Trophoblast cell (in vitro differentiated cells and primary cell): ENCODE data around the gene XXYLT1.

Source experiments
- DNase-seq, 2 donors: peaks; one replicate each; pipeline ENCODE4 v3.0.0-alpha.2; 2016
- H2AFZ ChIP-seq: 2 replicates; pipeline ENCODE4 v1.6.1; 2013; ENCODE audit warnings: low read length, moderate library complexity, mild to moderate bottlenecking; ENCODE audit not compliant: insufficient read depth, poor library complexity
- H2AK5ac ChIP-seq: 2 replicates; pipeline ENCODE4 v1.6.1; 2013; ENCODE audit warnings: mild to moderate bottlenecking, low read length
- H2BK120ac ChIP-seq: 2 replicates; pipeline ENCODE4 v1.6.1; 2013; ENCODE audit warnings: low read length, mild to moderate bottlenecking, moderate library complexity; ENCODE audit not compliant: insufficient read depth, poor library complexity
- H2BK12ac ChIP-seq: 2 replicates; pipeline ENCODE4 v1.6.1; 2013; ENCODE audit warnings: mild to moderate bottlenecking, low read length, moderate library complexity
- H2BK5ac ChIP-seq: 2 replicates; pipeline ENCODE4 v1.6.1; 2013; ENCODE audit warnings: low read length, low read depth, moderate library complexity, mild to moderate bottlenecking; ENCODE audit not compliant: poor library complexity
- H3K14ac ChIP-seq: 2 replicates; pipeline ENCODE4 v1.6.1; 2013; ENCODE audit warnings: mild to moderate bottlenecking, low read length
- H3K18ac ChIP-seq: 2 replicates; pipeline ENCODE4 v1.6.1; 2013; ENCODE audit warnings: mild to moderate bottlenecking, low read length
- H3K23ac ChIP-seq: 2 replicates; pipeline ENCODE4 v1.6.1; 2013; ENCODE audit warnings: low read length
- H3K27ac ChIP-seq: 2 replicates; pipeline ENCODE4 v1.5.1; 2013; ENCODE audit warnings: low read depth, mild to moderate bottlenecking, inconsistent platforms, low read length, moderate library complexity
- H3K27me3 ChIP-seq: 2 replicates; pipeline ENCODE4 v1.6.1; 2013; ENCODE audit warnings: inconsistent platforms, mild to moderate bottlenecking, low read length, moderate library complexity; ENCODE audit not compliant: insufficient read depth
- H3K36me3 ChIP-seq, 2 experiments: 1 replicate in 1 of 2; 2 replicates in 1 of 2; pipeline ENCODE4 v1.6.1; 2013; ENCODE audit warnings: low read length in 2 of 2, mild to moderate bottlenecking in 2 of 2, moderate library complexity in 1 of 2; ENCODE audit not compliant: insufficient read depth in 2 of 2, control insufficient read depth in 1 of 2
- H3K4ac ChIP-seq: 2 replicates; pipeline ENCODE4 v1.6.1; 2013; ENCODE audit warnings: low read depth, mild to moderate bottlenecking, low read length, moderate library complexity
- H3K4me1 ChIP-seq, 2 experiments: 1 replicate in 1 of 2; 2 replicates in 1 of 2; pipeline ENCODE4 v1.6.1; 2013; ENCODE audit warnings: low read length in 2 of 2, mild to moderate bottlenecking in 2 of 2, moderate library complexity in 1 of 2; ENCODE audit not compliant: insufficient read depth in 2 of 2, control insufficient read depth in 1 of 2
- H3K4me2 ChIP-seq: 2 replicates; pipeline ENCODE4 v1.6.1; 2013; ENCODE audit warnings: inconsistent platforms, mild to moderate bottlenecking, low read length, moderate library complexity
- H3K4me3 ChIP-seq: 2 replicates; pipeline ENCODE4 v1.5.1; 2013; ENCODE audit warnings: mild to moderate bottlenecking, low read depth, low read length, inconsistent platforms
- H3K79me1 ChIP-seq: one replicate; pipeline ENCODE4 v1.6.1; 2013; ENCODE audit warnings: low read length
- H3K79me2 ChIP-seq: 2 replicates; pipeline ENCODE4 v1.6.1; 2013; ENCODE audit warnings: low read length, mild to moderate bottlenecking; ENCODE audit not compliant: control insufficient read depth, insufficient read depth, poor library complexity
- H3K9ac ChIP-seq: 2 replicates; pipeline ENCODE4 v1.6.1; 2013; ENCODE audit warnings: mild to moderate bottlenecking, low read length
- H3K9me3 ChIP-seq: 2 replicates; pipeline ENCODE4 v1.6.1; 2013; ENCODE audit warnings: low read depth, mild to moderate bottlenecking, control low read depth, inconsistent platforms, low read length; ENCODE audit not compliant: insufficient read depth
- H4K12ac ChIP-seq: 2 replicates; pipeline ENCODE4 v1.6.1; 2013; ENCODE audit warnings: low read depth, mild to moderate bottlenecking, low read length, moderate library complexity
- H4K8ac ChIP-seq: 2 replicates; pipeline ENCODE4 v1.6.1; 2013; ENCODE audit warnings: low read depth, mild to moderate bottlenecking, low read length, moderate library complexity
- H4K91ac ChIP-seq: one replicate; pipeline ENCODE4 v1.6.1; 2013; ENCODE audit warnings: low read depth, mild to moderate bottlenecking, low read length, moderate library complexity
- WGBS: extraction: QIAGEN DNeasy Blood & Tissue Kit; methylation state at CpG from one replicate; pipeline ENCODE4 v1.1.7; 2013; ENCODE audit warnings: missing lambda C conversion rate; ENCODE audit not compliant: insufficient read length, insufficient coverage; ENCODE audit errors: extremely low coverage; 5-methylcytosine and 5-hydroxymethylcytosine counted together

XXYLT1 gene

DNA sequence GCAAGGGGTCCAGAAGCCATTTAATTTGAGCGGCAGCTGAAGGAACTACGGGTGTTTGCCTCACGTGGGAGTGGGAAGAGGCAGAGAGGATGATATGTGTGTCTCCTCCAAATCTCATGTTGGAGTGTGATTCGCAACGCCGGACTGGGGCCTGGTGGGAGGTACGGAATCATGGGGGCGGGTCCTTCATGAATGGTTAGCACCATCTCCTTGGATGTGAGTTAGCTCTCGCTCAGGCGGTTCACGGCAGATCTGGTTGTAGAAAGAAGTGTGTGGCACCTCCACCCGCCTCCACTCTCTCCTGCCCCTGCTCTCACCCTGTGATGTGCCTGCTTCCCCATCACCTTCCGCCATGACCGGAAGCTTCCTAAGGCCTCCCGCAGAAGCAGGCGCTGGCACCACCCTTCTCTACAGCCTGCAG, 25.4 kb downstream of the XXYLT1 start:
- Histone ChIP-seq H3K9me3 (peaks cover 4% of the 10 kb centered on the region), H4K91ac (no peak overlapping the region), H3K18ac (no peak overlapping the region), H3K9ac (no peak overlapping the region), H3K14ac (no peak overlapping the region), H3K4me3 (no peak overlapping the region), H4K8ac (no peak overlapping the region), H3K27me3 (no peaks in the 10 kb centered on the region), H3K4me2 (no peak overlapping the region), H3K4me1 (no peaks in the 10 kb centered on the region), H2BK12ac (no peak overlapping the region), H2BK120ac (no peak overlapping the region), H3K79me1 (no peaks in the 10 kb centered on the region), H4K12ac (no peak overlapping the region), H3K23ac (no peak overlapping the region), H3K4ac (no peak overlapping the region), H2BK5ac (no peak overlapping the region), H2AFZ (no peak overlapping the region), H3K27ac (no peak overlapping the region), H3K79me2 (no peaks in the 10 kb centered on the region), H3K36me3 (no peaks in the 10 kb centered on the region), H2AK5ac (no peak overlapping the region)
- no peak for DNase-seq
- WGBS = no CpG with 5 or more reads among the region's 16 CpGs

DNA sequence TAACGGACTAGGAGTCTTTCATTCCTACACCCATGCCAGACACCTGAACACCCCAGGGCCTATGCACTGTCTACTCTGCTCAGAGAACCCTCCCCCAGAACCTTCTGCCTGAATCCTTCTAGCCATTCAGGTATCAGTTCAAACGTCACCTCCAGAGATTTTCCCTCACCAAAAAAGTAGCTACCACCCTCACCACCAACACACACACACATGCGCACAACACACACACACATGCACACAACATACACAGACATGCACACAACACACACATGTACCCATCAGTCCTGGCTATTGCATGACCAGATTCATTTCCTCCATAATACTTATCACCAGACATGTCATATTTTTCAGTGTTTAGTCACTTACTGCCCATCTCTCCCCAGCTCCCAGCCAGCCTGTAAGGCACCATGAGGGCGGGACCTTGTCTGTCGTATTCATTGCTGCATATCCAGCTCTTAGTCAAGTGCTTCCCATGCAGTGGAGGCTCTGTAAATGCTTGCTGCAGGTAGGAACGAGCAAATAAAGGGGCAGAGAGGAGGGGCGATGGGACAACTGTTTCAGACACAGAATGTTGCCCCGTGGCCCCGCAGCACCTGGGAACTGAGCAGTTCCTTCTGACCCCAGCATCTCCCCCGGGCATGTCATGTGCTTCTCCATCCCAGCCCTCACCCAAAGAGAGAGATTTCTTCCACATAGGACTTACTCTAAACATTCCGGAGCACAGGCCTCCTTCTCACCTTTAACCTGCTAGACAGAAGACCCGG, 29.2 kb downstream of the XXYLT1 start:
- Histone ChIP-seq H4K8ac (no peak overlapping the region), H3K23ac (no peak overlapping the region), H3K36me3 (no peaks in the 10 kb centered on the region), H2AK5ac (no peak overlapping the region), H4K12ac (no peak overlapping the region), H3K14ac (no peak overlapping the region), H3K79me2 (no peaks in the 10 kb centered on the region), H3K4me1 (peaks cover 6% of the 10 kb centered on the region in 2 experiments), H3K4me3 (no peak overlapping the region), H2BK5ac (no peak overlapping the region), H3K9me3 (no peaks in the 10 kb centered on the region), H3K4ac (no peak overlapping the region), H3K9ac (no peak overlapping the region), H3K79me1 (no peaks in the 10 kb centered on the region), H3K27ac (no peak overlapping the region), H3K4me2 (no peak overlapping the region), H2BK120ac (no peak overlapping the region), H3K27me3 (no peaks in the 10 kb centered on the region), H2BK12ac (no peak overlapping the region), H3K18ac (no peak overlapping the region), H2AFZ (no peak overlapping the region), H4K91ac (no peak overlapping the region)
- no peak for DNase-seq
- no CpG with 5 or more reads among the region's 12 CpGs for WGBS

DNA sequence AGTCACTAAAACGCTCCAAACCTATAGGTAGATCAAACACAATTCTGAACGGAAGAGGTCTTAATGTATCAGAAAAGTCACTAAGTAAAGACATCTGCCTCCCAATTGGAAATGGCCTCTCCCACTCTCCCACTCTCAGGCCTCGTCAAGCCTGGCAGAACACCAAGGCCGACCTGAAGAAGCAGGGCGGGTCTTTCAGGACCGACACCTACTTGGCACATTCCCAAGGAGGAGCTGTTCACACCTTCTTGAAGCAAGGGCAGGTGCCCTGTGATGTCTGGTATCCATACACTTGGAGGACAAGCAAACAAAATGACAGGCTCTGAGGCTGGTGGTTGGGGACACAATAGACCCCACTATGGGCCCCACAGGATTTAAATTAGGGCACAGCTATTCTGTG, 30.0 kb downstream of the XXYLT1 start:
- Histone ChIP-seq H3K4me2 (no peak overlapping the region), H2AK5ac (no peak overlapping the region), H3K4ac (no peak overlapping the region), H3K79me1 (no peaks in the 10 kb centered on the region), H3K36me3 (no peaks in the 10 kb centered on the region), H3K4me1 (peaks cover 6 to 8% of the 10 kb centered on the region in 2 experiments), H4K8ac (no peak overlapping the region), H3K18ac (no peak overlapping the region), H2BK120ac (no peak overlapping the region), H3K27me3 (no peaks in the 10 kb centered on the region), H4K91ac (no peak overlapping the region), H3K27ac (no peak overlapping the region), H4K12ac (no peak overlapping the region), H3K9me3 (no peaks in the 10 kb centered on the region), H2AFZ (no peak overlapping the region), H3K14ac (no peak overlapping the region), H2BK12ac (no peak overlapping the region), H2BK5ac (no peak overlapping the region), H3K79me2 (no peaks in the 10 kb centered on the region), H3K23ac (no peak overlapping the region), H3K4me3 (no peak overlapping the region), H3K9ac (no peak overlapping the region)
- no CpG with 5 or more reads among the region's 6 CpGs for WGBS
- no peak for DNase-seq

DNA sequence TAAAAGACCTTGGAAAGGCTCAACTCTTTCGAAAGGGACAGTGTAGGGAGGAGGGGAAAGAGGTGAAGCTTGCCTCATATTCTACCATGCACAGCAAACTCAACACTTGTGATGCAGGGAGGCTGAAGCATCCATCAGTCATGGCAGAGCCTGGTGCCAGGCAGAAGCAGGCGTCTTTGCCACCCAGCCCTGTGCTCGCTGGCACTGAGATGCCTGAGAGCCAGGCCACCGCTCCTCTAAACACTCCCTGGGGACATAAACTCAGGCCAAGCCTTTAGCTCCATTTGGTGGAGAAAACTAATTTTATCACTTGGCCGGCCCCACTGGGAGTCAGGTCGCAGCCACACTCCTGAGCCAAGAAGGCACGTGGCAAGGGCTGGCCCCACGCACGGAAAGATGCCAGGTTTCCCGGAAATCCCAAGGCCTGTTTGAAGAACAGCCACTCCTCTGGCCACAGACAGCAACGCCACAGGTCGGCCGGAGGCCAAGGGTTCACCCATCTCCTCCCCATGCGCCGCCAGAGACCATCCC, 30.7 kb downstream of the XXYLT1 start:
- no peak overlapping the region for H2BK12ac ChIP-seq
- no peak overlapping the region for H4K8ac ChIP-seq
- no peak overlapping the region for H2BK120ac ChIP-seq
- H3K4me1 ChIP-seq = peaks cover 6 to 8% of the 10 kb centered on the region in 2 experiments
- no peaks in the 10 kb centered on the region for H3K79me1 ChIP-seq
- H3K23ac ChIP-seq = no peak overlapping the region
- no peaks in the 10 kb centered on the region for H3K27me3 ChIP-seq
- H3K9me3 ChIP-seq = no peaks in the 10 kb centered on the region
- no peak overlapping the region for H3K4ac ChIP-seq
- no peak overlapping the region for H4K91ac ChIP-seq
- WGBS = no CpG with 5 or more reads among the region's 15 CpGs
- H3K4me3 ChIP-seq = no peak overlapping the region
- no peak for DNase-seq
- no peak overlapping the region for H2AK5ac ChIP-seq
- H3K4me2 ChIP-seq = no peak overlapping the region
- no peak overlapping the region for H2BK5ac ChIP-seq
- H4K12ac ChIP-seq = no peak overlapping the region
- no peaks in the 10 kb centered on the region for H3K36me3 ChIP-seq
- no peak overlapping the region for H3K14ac ChIP-seq
- no peak overlapping the region for H3K18ac ChIP-seq
- no peak overlapping the region for H3K27ac ChIP-seq
- no peaks in the 10 kb centered on the region for H3K79me2 ChIP-seq
- H3K9ac ChIP-seq = no peak overlapping the region
- H2AFZ ChIP-seq = no peak overlapping the region
